ENCODE measurements around the gene KITLG. TPM values are rescaled to one million over a fixed set of nuclear protein-coding genes. Genes with fewer than 3 reads are reported as not detected.

KITLG gene
- total RNA-seq, 4 donors from 2014 or later = 10.5 to 44.6 (median 29.1) TPM

GRCh38 chr12:88566430-88566829, 13.8 kb downstream of the KITLG start:
- peaks cover 28 to 96% (median 55%) of the 10 kb centered on the region in 4 donors for H3K4me1 ChIP-seq
- TF ChIP-seq POLR2AphosphoS5 (IDR thresholded peaks at IDR 0.05) (peak in 1 of 3 donors; percentile 44), POLR2A (IDR thresholded peaks at IDR 0.05) (no peak)
- TF ChIP-seq, protein P1, sequence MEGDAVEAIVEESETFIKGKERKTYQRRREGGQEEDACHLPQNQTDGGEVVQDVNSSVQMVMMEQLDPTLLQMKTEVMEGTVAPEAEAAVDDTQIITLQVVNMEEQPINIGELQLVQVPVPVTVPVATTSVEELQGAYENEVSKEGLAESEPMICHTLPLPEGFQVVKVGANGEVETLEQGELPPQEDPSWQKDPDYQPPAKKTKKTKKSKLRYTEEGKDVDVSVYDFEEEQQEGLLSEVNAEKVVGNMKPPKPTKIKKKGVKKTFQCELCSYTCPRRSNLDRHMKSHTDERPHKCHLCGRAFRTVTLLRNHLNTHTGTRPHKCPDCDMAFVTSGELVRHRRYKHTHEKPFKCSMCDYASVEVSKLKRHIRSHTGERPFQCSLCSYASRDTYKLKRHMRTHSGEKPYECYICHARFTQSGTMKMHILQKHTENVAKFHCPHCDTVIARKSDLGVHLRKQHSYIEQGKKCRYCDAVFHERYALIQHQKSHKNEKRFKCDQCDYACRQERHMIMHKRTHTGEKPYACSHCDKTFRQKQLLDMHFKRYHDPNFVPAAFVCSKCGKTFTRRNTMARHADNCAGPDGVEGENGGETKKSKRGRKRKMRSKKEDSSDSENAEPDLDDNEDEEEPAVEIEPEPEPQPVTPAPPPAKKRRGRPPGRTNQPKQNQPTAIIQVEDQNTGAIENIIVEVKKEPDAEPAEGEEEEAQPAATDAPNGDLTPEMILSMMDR (IDR thresholded peaks at IDR 0.05) = no peak
- H3K27ac ChIP-seq = peak overlapping the region; percentile 45 to 78 (median 72)
- no peaks in the 10 kb centered on the region for H3K9me3 ChIP-seq
- H3K4me3 ChIP-seq = no peak overlapping the region
- in situ Hi-C loops (cut with MboI; ENCODE audit: low pct_ligation_motif_present in 1 of 4, low pct_unique_long_range_greater_than_20kb in 1 of 4, low sequenced_read_pairs in 3 of 4) = no loop called here
- no peaks in the 10 kb centered on the region for H3K27me3 ChIP-seq
- no peaks in the 10 kb centered on the region for H3K36me3 ChIP-seq
- intact Hi-C loops (cut with DNase I; ENCODE audit: low total_unique reads) = no loop called here
- DNase-seq = peak; percentile 50
- 38 to 41% methylated on average over 4 of the region's 4 CpGs for WGBS, 2 donors (ENCODE audit: low coverage in 1 of 2)

GRCh38 chr12:88562846-88563582, 17.3 kb downstream of the KITLG start:
- 77 to 86% methylated on average over 4 of the region's 4 CpGs for WGBS, 2 donors (ENCODE audit: low coverage in 1 of 2)

DNA sequence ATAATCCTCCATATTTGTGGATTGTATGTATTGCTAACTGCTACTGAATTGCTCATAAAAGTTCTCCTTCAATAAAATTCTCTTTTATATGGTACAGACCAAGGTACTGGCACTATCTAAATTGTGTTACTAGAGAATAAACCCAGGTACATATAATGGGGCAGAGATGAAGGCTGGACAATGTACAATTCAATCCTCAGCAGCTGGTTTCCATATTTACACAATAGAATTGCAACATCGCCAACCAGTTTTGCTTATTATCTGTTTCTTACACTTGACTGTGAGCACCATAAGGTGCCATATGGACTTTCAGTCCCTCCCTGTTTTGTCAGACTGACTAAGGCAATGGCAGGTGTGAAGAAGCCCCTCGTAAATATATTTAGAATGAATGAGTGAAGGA, 18.1 kb downstream of the KITLG start:
- 20 to 46% methylated on average over 1 to 2 of the region's 2 CpGs for WGBS, 2 donors (ENCODE audit: low coverage in 1 of 2)
- in situ Hi-C loops (cut with MboI; ENCODE audit: low pct_ligation_motif_present in 1 of 4, low pct_unique_long_range_greater_than_20kb in 1 of 4, low sequenced_read_pairs in 3 of 4) = no loop called here
- Histone ChIP-seq H3K36me3 (no peaks in the 10 kb centered on the region), H3K27ac (peak overlapping the region; percentile 54 to 72 (median 68)), H3K4me1 (peaks cover 27 to 90% (median 62%) of the 10 kb centered on the region in 4 donors), H3K27me3 (no peaks in the 10 kb centered on the region), H3K9me3 (no peaks in the 10 kb centered on the region), H3K4me3 (no peak overlapping the region)
- intact Hi-C loops (cut with DNase I; ENCODE audit: low total_unique reads) = no loop called here
- TF ChIP-seq, protein P1 (IDR thresholded peaks at IDR 0.05) = no peak
- TF ChIP-seq POLR2A (IDR thresholded peaks at IDR 0.05) (no peak), EP300 (IDR thresholded peaks at IDR 0.05; ENCODE audit: low read depth) (peak; percentile 4), POLR2AphosphoS5 (IDR thresholded peaks at IDR 0.05) (peak; percentile 14 to 63 (median 60))
- no peak for DNase-seq

More at GRCh38 chr12:88562846-88563582, 17.3 kb downstream of the KITLG start:
- in situ Hi-C loops (cut with MboI; ENCODE audit: low pct_ligation_motif_present in 1 of 4, low pct_unique_long_range_greater_than_20kb in 1 of 4, low sequenced_read_pairs in 3 of 4) (no loop called here), intact Hi-C loops (cut with DNase I; ENCODE audit: low total_unique reads) (no loop called here)
- H3K4me3 ChIP-seq = no peak overlapping the region
- no peaks in the 10 kb centered on the region for H3K36me3 ChIP-seq
- H3K4me1 ChIP-seq = peaks cover 29 to 97% (median 66%) of the 10 kb centered on the region in 4 donors
- no peak for DNase-seq
- TF ChIP-seq POLR2AphosphoS5 (IDR thresholded peaks at IDR 0.05) (no peak), POLR2A (IDR thresholded peaks at IDR 0.05) (no peak), EP300 (IDR thresholded peaks at IDR 0.05; ENCODE audit: low read depth) (no peak)
- TF ChIP-seq, protein P1 (IDR thresholded peaks at IDR 0.05) = no peak
- no peaks in the 10 kb centered on the region for H3K9me3 ChIP-seq
- no peaks in the 10 kb centered on the region for H3K27me3 ChIP-seq
- peak overlapping the region; percentile 52 to 69 (median 60) for H3K27ac ChIP-seq

DNA sequence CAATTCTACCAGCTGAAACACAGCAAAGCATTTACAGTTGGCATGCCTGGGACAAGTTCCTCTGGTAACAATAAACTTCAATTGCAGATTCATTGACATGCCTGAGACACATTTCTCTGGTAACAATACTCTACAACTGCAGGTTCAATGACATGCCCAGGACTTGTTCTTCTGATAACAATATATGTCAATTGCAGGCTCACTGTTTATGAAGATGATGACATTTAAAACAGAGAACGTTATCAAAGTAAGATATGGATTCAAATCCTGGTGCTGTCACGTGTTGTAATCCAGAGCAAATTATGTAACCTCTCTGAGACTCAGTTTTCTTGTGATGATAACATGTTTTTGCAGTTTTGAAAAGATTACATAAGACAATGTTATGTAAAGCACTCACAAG, 20.5 kb downstream of the KITLG start:
- no peaks in the 10 kb centered on the region for H3K36me3 ChIP-seq
- 29 to 33% methylated on average over 1 to 2 of the region's 2 CpGs for WGBS, 2 donors (ENCODE audit: low coverage in 1 of 2)
- no peaks in the 10 kb centered on the region for H3K27me3 ChIP-seq
- TF ChIP-seq, protein P1 (IDR thresholded peaks at IDR 0.05) = no peak
- TF ChIP-seq EP300 (IDR thresholded peaks at IDR 0.05; ENCODE audit: low read depth) (no peak), POLR2AphosphoS5 (IDR thresholded peaks at IDR 0.05) (no peak), POLR2A (IDR thresholded peaks at IDR 0.05) (no peak)
- H3K9me3 ChIP-seq = no peaks in the 10 kb centered on the region
- H3K27ac ChIP-seq = peak overlapping the region; percentile 9 to 49 (median 38)
- in situ Hi-C loops (cut with MboI; ENCODE audit: low pct_ligation_motif_present in 1 of 4, low pct_unique_long_range_greater_than_20kb in 1 of 4, low sequenced_read_pairs in 3 of 4) = no loop called here
- no peak for DNase-seq
- peaks cover 21 to 82% (median 54%) of the 10 kb centered on the region in 4 donors for H3K4me1 ChIP-seq
- intact Hi-C loops (cut with DNase I; ENCODE audit: low total_unique reads) = no loop called here
- no peak overlapping the region for H3K4me3 ChIP-seq
